Esophagus (tissue), 2 donors: ENCODE results near the gene CALR. TPM values are rescaled to one million over a fixed set of nuclear protein-coding genes. Genes with fewer than 3 reads are reported as not detected.
A peak's percentile ranks its signal among the peaks of the same experiment; 100 is the strongest.

Experiments
- H3K27ac ChIP-seq, 2 donors: one replicate each; pipeline ENCODE4 v1.5.1; 2013; ENCODE audit warnings: low read depth in 2 of 2, mild to moderate bottlenecking in 2 of 2, inconsistent platforms in 1 of 2, low read length in 1 of 2, moderate library complexity in 1 of 2
- H3K27me3 ChIP-seq, 2 donors: one replicate each; pipeline ENCODE4 v1.6.1; 2013; ENCODE audit warnings: low read length in 2 of 2, control low read depth in 1 of 2, mild to moderate bottlenecking in 1 of 2; ENCODE audit not compliant: insufficient read depth in 2 of 2, control insufficient read depth in 1 of 2
- H3K36me3 ChIP-seq, 2 donors: one replicate each; pipeline ENCODE4 v1.6.1; 2013; ENCODE audit warnings: low read length in 1 of 2; ENCODE audit not compliant: control insufficient read depth in 2 of 2, insufficient read depth in 2 of 2
- H3K4me1 ChIP-seq, 2 donors: one replicate each; pipeline ENCODE4 v1.6.1; 2013; ENCODE audit warnings: low read length in 1 of 2; ENCODE audit not compliant: control insufficient read depth in 2 of 2, insufficient read depth in 2 of 2
- H3K4me3 ChIP-seq, 2 donors: one replicate each; pipeline ENCODE4 v1.5.1; 2013; ENCODE audit warnings: low read length in 2 of 2, mild to moderate bottlenecking in 2 of 2, low read depth in 1 of 2, moderate library complexity in 1 of 2
- H3K9me3 ChIP-seq, 2 donors: one replicate each; pipeline ENCODE4 v1.6.1; 2013; ENCODE audit warnings: mild to moderate bottlenecking in 2 of 2, low read depth in 1 of 2, low read length in 1 of 2, moderate library complexity in 1 of 2; ENCODE audit not compliant: control insufficient read depth in 2 of 2, insufficient read depth in 1 of 2
- WGBS, 2 donors: extraction: QIAGEN DNeasy Blood & Tissue Kit; methylation state at CpG; one replicate each; pipeline ENCODE4 v1.1.7; 2013; 5-methylcytosine and 5-hydroxymethylcytosine counted together
- polyA plus RNA-seq, 2 donors: library from polyadenylated mRNA; stranded (reverse); fragments of 200-250 nt; gene quantifications; one replicate each; pipeline ENCODE4 v1.2.3, GENCODE V29; 2013
- donor health status: healthy with polysubstance abuse.
- donor health status: Bipolar disorder and iron deficiency.

Gene CALR
- polyA plus RNA-seq, 2 donors: 173 to 361 TPM

DNA sequence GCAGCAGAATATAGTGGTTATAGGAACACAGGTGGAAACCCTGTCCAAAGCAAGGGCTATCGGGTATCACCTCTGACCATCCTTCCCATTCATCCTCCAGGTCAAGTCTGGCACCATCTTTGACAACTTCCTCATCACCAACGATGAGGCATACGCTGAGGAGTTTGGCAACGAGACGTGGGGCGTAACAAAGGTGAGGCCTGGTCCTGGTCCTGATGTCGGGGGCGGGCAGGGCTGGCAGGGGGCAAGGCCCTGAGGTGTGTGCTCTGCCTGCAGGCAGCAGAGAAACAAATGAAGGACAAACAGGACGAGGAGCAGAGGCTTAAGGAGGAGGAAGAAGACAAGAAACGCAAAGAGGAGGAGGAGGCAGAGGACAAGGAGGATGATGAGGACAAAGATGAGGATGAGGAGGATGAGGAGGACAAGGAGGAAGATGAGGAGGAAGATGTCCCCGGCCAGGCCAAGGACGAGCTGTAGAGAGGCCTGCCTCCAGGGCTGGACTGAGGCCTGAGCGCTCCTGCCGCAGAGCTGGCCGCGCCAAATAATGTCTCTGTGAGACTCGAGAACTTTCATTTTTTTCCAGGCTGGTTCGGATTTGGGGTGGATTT, 5.1 kb downstream of the CALR start:
- Histone ChIP-seq H3K9me3 (no peaks in the 10 kb centered on the region), H3K4me1 (peaks cover 5 to 11% of the 10 kb centered on the region in 2 donors), H3K27ac (no peak overlapping the region), H3K4me3 (no peak overlapping the region), H3K36me3 (peaks cover 10 to 39% of the 10 kb centered on the region in 2 donors), H3K27me3 (no peaks in the 10 kb centered on the region)
- WGBS, 2 donors: 65 to 73% methylated on average over 16 to 18 of the region's 18 CpGs

GRCh38 chr19:12944104-12944674, 5.8 kb downstream of the CALR start:
- no peaks in the 10 kb centered on the region for H3K27me3 ChIP-seq
- H3K4me3 ChIP-seq: no peak overlapping the region
- peaks cover 13 to 46% of the 10 kb centered on the region in 2 donors for H3K36me3 ChIP-seq
- peak overlapping the region; percentile 10 to 61 for H3K27ac ChIP-seq
- H3K4me1 ChIP-seq: peaks cover 5 to 13% of the 10 kb centered on the region in 2 donors
- no peaks in the 10 kb centered on the region for H3K9me3 ChIP-seq
- 45 to 53% methylated on average over 2 of the region's 2 CpGs for WGBS, 2 donors

GRCh38 chr19:12945479-12946091, 7.2 kb downstream of the CALR start, which contains the start of gene RAD23A:
TSS of gene RAD23A (plus strand) at chr19:12945862. CDS start at chr19:12945949, 87 bp downstream.
- Histone ChIP-seq H3K4me1 (peaks cover 2 to 8% of the 10 kb centered on the region in 2 donors), H3K27ac (peak within 1 kb of the TSS; percentile 98 to 99), H3K27me3 (no peaks in the 10 kb centered on the region), H3K9me3 (no peaks in the 10 kb centered on the region), H3K4me3 (peak within 1 kb of the TSS; percentile 74 to 86), H3K36me3 (peaks cover 20 to 49% of the 10 kb centered on the region in 2 donors)
- WGBS, 2 donors: 0 to 1% methylated on average over 48 to 62 of the region's 62 CpGs

- Histone ChIP-seq H3K27me3 (no peaks in the 10 kb centered on the region), H3K27ac (peak overlapping the region; percentile 98 to 99), H3K9me3 (no peaks in the 10 kb centered on the region), H3K36me3 (peaks cover 20 to 48% of the 10 kb centered on the region in 2 donors), H3K4me1 (peaks cover 2 to 6% of the 10 kb centered on the region in 2 donors), H3K4me3 (peak overlapping the region; percentile 74 to 86)
- 0 to 1% methylated on average over 36 to 40 of the region's 40 CpGs for WGBS, 2 donors
These were observed 7.8 kb downstream of the CALR start for GRCh38 chr19:12946092-12946721.

DNA sequence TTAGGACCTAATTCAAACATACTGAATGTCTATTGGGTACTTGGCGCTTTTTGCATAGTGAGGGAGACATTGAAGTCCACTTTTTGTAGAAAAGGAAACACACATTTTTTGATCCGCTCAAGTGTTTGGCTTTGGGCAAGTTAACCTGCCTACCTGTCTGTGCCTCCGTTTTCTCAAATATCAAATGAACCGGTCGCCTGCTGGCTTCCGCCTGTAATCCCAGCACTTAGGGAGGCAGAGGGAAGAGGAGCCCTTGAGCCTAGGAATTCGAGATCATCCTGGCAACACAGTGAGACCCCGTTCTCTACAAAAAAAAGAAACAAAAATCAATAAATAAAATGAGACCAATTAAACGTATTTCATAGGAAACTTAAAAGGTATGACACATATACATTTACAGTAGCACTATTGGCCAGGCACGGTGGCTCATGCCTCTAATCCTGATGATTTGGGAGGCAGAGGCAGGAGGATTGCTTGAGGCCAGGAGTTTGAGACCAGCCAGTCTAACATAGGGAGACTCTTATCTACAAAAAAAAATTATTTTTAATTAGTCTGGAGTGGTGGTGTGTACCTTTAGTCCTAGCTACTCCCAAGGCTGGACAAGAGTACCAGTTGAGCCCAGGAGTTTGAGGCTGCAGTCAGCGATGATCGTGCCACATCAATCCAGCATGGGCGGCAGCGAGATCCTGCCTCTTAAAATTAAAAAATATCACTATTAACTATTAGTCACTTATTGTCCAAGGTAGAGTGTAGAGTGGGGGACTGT, 8.5 kb downstream of the CALR start:
- no peaks in the 10 kb centered on the region for H3K9me3 ChIP-seq
- peaks cover 2 to 6% of the 10 kb centered on the region in 2 donors for H3K4me1 ChIP-seq
- H3K36me3 ChIP-seq: peaks cover 23 to 48% of the 10 kb centered on the region in 2 donors
- peak overlapping the region; percentile 36 to 98 for H3K27ac ChIP-seq
- peak overlapping the region; percentile 74 to 86 for H3K4me3 ChIP-seq
- no peaks in the 10 kb centered on the region for H3K27me3 ChIP-seq
- 52 to 59% methylated on average over 14 of the region's 14 CpGs for WGBS, 2 donors

DNA sequence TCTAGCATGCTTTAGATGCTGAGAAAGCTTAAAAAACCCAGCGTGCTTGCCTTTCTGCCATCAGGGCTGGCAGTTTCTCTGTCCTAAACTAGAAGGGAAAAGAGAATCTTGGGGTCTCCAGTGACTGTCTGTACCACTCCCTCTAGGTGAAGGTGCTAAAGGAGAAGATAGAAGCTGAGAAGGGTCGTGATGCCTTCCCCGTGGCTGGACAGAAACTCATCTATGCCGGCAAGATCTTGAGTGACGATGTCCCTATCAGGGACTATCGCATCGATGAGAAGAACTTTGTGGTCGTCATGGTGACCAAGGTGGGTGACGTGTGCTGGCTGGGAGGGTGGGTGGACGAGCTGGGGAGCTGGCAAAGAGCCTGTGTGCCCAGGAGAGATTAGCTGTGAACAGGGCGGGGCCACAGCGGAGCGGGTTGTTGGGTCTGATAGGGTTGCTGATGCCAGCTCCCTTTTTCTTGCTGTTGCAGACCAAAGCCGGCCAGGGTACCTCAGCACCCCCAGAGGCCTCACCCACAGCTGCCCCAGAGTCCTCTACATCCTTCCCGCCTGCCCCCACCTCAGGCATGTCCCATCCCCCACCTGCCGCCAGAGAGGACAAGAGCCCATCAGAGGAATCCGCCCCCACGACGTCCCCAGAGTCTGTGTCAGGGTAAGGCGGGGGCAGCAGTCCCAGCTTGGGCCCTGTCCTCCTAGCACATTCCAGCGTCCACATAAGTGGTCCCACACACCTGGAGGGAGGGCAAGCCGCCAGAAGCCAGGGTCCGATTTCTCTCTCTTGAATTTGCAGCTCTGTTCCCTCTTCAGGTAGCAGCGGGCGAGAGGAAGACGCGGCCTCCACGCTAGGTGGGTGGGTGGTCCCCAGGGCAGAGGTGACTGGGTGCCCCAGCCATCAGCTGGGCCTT, 9.5 kb downstream of the CALR start:
- Histone ChIP-seq H3K4me1 (peaks cover 2 to 6% of the 10 kb centered on the region in 2 donors), H3K27ac (no peak overlapping the region), H3K36me3 (peaks cover 26 to 48% of the 10 kb centered on the region in 2 donors), H3K4me3 (no peak overlapping the region), H3K27me3 (no peaks in the 10 kb centered on the region), H3K9me3 (no peaks in the 10 kb centered on the region)
- 80 to 83% methylated on average over 27 to 28 of the region's 28 CpGs for WGBS, 2 donors

GRCh38 chr19:12948612-12949362, 10.4 kb downstream of the CALR start:
- H3K9me3 ChIP-seq: no peaks in the 10 kb centered on the region
- H3K4me3 ChIP-seq: no peak overlapping the region
- H3K4me1 ChIP-seq: peaks cover 2 to 10% of the 10 kb centered on the region in 2 donors
- no peak overlapping the region for H3K27ac ChIP-seq
- 84 to 91% methylated on average over 30 of the region's 30 CpGs for WGBS, 2 donors
- peaks cover 23 to 43% of the 10 kb centered on the region in 2 donors for H3K36me3 ChIP-seq
- no peaks in the 10 kb centered on the region for H3K27me3 ChIP-seq
